ENCODE measurements around the gene ITGB5.

- TF ChIP-seq CTCF (IDR thresholded peaks at IDR 0.05; ENCODE audit: low read length) (no peak), EZH2 (IDR thresholded peaks at IDR 0.05; ENCODE audit: borderline replicate concordance, low read length) (no peak)
These were observed 37.6 kb upstream of the ITGB5 start for GRCh38 chr3:124924741-124925140.

Data from OCI-LY1 (cell line).